ENCODE measurements around the gene TIAM2.
"Not testable (repeated sequence)": the region's sequence is repeated elsewhere in the genome, so short reads cannot be mapped to it uniquely, and the experiment has no call there.

DNA sequence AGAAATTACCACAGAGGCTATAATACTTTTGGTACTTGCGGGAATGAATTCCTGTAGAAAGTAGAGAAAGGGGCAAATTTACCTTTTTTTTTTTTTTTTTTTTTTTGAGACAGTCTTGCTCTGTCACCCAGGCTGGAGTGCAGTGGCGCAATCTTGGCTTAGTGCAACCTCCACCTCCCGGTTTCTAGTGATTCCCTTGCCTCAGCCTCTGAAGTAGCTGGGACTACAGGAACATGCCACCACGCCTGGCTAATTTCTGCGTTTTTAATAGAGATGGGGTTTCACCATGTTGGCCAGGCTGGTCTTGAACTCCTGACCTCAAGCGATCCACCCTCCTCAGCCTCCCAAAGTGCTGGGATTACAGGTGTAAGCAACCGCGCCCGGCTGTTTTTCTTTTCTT is 189.9 kb downstream of the TIAM2 start:
- TF ChIP-seq, protein P1, sequence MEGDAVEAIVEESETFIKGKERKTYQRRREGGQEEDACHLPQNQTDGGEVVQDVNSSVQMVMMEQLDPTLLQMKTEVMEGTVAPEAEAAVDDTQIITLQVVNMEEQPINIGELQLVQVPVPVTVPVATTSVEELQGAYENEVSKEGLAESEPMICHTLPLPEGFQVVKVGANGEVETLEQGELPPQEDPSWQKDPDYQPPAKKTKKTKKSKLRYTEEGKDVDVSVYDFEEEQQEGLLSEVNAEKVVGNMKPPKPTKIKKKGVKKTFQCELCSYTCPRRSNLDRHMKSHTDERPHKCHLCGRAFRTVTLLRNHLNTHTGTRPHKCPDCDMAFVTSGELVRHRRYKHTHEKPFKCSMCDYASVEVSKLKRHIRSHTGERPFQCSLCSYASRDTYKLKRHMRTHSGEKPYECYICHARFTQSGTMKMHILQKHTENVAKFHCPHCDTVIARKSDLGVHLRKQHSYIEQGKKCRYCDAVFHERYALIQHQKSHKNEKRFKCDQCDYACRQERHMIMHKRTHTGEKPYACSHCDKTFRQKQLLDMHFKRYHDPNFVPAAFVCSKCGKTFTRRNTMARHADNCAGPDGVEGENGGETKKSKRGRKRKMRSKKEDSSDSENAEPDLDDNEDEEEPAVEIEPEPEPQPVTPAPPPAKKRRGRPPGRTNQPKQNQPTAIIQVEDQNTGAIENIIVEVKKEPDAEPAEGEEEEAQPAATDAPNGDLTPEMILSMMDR (conservative IDR thresholded peaks at IDR 0.05; ENCODE audit: low read depth, low read length), result not testable (repeated sequence)
- TF ChIP-seq EZH2 (IDR thresholded peaks at IDR 0.05; ENCODE audit: borderline replicate concordance, low read depth, low read length, poor library complexity, severe bottlenecking), result not testable (repeated sequence)

Measured in A673 (cell line).